ENCODE measurements around the gene GMIP.

Gene GMIP

DNA sequence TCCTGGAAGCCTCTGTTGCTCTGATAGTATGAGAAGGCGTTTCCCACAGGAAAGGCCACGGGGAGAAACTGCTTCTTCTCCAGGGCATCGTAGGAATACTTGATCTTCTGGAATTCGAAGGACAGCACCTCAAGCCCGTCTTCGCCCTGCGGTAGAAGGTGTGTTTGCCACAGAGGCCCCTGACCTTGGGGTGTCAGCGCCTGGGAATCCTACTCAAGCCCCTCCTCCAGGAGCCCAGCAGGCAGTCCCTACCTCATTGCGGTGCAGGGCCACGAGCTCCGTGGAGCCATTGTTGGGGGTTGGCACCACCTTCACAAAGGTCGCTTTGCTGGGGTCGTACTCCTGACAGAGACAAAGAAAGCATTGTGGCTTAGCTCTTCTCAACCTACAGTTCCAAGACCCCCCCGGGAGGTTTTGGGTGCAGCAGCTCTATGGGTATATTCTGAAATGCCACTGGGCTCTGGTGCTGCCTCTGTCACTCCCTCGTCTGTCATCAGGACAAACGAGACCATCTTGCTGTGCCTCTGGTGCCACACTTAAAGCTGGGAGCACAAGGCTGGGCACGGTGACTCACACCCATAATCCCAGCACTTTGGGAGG is 16.3 kb upstream of the GMIP start:
- DNase-seq = no peak

GRCh38 chr19:19657397-19657783 is 13.9 kb upstream of the GMIP start:
- no peak for DNase-seq

- no peak for DNase-seq
Measured at GRCh38 chr19:19656451-19657396, 13.3 kb upstream of the GMIP start.

GRCh38 chr19:19655641-19656343 is 12.3 kb upstream of the GMIP start:
- DNase-seq = no peak

DNA sequence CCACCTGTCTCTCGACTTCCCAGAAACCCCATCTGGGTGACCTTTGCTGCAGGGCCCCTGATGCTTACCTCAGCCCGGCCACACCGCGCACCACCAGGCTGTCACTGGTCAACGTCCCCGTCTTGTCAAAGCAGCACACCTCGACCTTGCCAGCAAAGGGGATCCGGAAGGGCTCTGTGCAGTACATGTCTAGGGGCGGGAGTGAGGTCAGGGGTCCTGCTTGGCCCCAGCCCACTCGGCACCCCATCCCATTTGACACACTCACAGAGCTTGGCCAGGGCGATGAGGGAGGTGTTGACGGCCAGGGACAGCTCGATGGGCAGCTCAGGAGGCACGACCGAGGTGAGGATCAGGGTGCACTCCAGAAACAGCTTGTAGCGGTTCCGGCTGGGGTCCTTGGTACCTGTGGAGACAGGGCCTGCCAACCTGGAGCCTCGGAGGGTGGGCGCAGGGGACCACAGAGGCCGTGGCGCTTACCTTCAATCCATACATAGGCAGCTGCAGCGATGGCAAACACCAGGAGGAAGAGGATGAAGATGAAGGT is 11.7 kb upstream of the GMIP start:
- DNase-seq = no peak

GRCh38 chr19:19654441-19654840 is 11.0 kb upstream of the GMIP start:
- no peak for DNase-seq

DNA sequence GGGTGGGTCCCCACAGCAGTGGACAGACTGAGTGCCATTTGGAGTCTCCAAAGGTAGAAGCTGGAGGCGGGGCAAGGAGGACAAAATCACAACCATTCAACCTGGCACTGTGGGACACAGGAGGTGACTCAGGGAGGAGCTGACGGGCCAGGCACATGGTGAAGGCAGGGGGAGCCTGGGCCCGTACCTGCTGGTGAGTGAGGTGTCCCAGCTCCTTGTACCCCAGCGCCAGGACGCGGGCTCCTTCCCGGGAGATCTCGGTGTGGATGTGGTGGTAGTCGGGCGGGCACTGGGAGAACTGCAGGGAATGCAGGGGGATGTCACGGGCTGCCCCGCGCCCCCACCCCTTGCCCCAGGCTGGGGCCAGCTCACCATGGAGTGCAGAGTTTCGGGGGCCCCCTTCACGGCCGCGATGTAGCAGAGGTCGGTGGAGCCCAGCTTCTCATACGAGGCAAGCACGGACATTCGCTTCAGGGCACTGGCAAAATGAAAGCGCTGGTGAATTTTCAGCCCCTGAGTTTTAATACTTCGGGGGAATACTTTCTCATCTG is 10.2 kb upstream of the GMIP start:
- no peak for DNase-seq

DNA sequence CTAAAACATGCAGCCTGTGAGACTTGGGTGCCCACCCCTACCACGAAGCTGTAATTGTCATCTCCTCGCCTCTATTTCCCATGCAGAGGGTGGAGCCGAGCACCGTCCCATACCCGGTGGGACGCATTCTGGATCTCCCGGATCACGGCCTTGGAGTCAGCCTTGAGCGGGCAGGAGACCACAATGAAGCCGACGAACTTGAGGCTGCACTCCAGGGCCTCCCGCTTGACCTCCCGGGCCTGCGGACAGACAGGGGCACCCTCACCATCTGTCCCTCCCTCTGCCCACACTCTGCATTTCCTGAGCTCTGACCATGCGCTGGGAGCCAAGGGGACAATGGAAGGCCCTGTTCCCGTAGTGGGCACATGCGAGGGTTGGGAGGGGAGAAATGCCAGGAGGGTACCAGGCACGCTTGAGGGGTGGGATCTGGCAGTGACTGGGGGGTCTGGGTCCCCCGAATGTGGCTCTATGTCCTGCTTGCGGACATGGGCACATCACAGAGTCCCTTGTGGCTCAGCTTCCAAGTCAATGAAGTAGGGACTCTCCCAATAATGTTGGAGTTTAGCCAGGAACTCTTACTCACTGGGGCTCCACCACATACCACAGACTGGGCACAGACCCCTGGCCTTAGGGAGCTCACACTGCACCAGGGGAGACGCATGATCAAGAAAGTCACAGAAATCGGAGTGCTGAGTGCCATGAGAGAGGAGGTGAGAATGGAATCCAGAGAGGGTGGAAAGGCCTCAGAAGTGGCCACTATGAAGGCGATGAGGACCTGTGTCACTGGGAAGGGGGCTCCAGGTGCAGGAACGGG is 9.2 kb upstream of the GMIP start:
- DNase-seq = no peak

DNA sequence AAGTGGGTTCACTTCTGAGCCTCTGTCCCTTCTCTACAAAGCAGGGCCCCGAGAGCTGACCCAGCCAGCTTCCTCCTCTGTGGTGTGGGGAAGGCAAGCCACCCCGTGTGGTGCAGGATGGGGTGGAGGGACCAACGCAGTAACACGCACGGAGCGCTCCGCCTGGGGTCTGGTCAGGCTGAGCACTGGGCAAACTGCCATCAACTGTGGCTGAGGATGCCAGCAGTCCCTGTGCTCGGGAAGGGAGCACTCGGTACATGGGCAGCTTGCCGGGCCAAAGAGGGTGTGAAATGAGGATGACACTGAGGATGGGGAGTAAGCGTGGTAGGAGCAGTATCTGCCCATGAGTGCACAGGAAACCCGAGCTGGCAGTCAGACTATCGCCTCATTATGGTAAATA is 7.6 kb upstream of the GMIP start:
- no peak for DNase-seq

- DNase-seq = no peak
Measured at GRCh38 chr19:19650331-19650730, 6.9 kb upstream of the GMIP start.

GRCh38 chr19:19649580-19649995 is 6.1 kb upstream of the GMIP start:
- DNase-seq = no peak

DNA sequence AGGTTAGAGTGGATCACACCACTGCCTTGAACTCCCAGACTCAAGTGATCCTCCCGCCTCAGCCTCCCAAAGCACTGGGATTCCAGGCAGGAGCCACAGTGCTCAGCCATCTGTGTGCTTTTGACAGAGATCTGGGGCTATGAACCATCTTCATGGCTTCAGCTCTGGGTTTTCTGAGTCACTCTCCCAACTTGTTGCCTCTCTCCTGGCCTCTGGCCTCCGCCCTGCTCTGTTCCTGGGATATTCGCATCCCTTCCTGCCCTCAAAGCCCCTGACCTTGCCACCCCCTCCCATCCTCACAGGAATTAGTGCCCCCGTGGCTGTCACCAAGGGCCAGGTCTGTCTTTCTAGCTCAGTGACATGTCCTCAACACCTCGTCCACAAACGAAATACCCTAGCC is 5.7 kb upstream of the GMIP start:
- DNase-seq = no peak

DNA sequence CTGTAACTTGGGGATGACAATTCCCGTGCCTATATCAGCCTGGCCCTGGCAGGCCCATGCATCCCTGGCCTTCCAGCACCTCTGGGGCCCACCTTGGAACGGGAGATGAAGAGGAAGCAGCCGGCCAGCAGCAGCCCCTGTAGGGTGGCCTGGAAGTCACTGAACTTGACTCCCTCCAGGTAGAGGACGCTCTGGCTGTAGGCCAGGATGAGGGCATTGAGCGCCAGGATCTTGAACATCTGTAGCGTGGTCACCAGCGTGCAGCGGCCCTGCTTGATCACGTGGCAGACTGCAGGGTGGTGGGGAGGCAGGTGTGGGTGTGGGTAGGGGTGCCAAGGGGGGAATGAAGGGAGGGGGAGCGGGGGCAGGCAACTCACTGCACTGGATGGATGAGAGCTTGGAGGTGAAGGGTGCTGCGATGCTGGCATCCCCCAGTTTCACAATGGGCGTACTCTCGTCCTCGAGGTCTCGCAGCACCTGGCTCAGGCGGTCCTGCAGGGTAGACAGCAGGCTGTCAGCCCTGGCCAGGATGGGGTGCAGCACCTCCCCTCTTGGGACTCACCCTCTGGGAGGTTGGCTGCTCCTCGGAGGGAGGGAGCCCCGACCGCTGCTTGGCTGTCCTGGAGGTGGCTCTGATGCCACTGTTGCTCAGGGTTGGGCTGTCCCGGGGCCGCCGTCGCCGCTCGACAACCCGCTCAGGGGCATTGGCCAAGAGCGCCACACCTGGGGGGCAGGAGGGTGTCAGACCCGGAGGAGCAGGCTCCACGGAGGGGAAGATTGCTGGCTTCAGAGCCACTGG is 3.8 kb upstream of the GMIP start:
- DNase-seq = no peak

- DNase-seq = no peak
Measured at GRCh38 chr19:19645233-19645870, 1.9 kb upstream of the GMIP start.

GRCh38 chr19:19644054-19644388 is 564 bp upstream of the GMIP start:
- DNase-seq = no peak

DNA sequence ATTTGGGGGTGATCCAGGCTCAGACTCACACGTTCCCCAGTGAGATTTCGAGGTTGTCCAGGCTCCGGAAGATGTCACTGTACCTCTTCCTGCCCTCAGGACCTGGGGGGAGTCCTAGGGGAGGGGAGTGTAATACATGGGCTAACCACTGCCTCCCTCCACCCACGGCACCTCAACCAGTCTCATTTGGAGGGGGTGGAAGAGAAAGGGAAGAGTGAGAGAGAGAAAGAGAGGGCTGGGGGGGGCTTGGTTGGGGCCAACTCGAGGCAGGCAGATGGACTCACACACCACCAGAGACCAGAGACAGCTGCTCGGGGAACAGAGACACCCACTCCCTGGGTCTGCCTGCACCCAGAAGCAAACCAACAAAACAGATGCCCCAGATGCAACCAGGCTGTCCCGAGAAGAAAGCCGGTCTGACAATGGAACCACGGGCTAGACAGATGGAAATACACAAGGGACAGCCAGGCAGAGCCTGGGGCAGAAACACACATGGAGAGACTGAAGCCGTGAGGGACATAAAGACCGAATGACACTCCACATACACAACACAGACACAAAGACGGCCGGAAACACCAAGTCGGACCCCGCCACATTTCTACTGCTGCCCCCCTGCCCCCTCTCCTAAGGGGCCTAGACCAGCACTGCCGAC is 825 bp downstream of the GMIP start:
- DNase-seq = no peak

DNA sequence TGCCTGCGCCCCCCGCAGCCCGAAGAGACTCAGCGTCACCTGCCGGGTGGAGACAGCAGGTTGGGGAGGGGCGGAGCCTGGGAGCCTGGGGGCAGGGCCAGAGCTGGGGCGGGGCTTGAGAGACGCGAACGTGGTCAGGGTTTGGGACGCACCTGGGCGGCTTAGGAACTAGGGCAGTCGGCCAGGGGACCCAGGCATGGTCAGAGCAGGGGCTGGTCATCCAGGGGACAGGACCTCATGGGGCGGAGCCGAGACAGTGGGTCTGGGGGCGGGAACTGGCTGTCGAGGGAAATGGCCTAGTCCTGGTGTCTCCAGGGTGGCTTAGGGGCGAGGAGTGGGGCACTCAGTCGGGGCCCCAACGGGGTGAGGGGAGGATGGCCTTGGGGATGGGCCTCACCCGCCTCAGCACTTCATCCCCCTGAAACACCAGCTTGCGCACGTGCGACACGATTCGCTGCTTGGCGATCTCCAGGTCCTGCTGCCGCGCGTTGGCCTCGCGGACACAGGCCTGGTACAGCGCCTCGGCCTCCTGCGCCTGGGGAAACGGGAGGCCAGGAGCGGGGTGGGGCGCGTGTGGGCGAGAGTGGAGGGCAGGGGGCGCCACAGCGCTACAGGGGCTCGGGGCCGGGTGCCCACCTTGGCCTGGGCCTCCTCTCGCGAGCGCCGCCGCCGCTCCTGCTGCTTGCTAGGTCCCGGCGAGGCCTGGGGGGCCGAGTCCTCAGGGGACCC is 5.8 kb downstream of the GMIP start:
- no peak for DNase-seq

GRCh38 chr19:19637186-19637522 is 6.3 kb downstream of the GMIP start:
- DNase-seq = no peak

DNA sequence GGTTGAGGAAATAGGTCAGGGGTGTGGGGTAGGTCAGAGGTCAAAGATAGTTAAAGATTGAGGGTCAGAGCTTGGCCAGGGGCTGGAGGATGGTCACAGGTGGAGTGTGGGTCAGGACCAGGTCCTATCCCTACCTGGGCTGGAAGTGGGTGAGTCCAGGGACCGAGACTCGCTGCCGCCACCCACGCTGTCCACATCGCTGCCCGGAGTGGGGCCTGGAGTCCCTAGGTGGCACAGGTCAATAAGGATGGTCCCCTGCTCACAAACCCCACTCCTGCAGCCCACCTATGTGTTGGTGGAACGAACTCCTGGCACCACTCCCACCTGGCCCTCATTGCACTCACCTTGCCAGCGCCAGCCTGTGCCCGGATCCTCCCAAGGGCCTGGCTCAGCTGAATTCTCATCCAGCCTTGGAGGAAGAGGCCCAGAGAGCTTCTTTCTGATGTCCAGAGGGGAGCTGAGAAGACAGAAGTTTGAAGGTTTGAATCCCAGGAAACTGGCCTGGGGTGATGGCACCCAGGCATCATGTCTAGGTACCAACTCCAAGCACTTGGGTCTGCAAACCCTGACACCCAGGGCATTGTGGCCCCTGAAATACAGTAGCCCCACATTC is 6.8 kb downstream of the GMIP start:
- DNase-seq = no peak

DNA sequence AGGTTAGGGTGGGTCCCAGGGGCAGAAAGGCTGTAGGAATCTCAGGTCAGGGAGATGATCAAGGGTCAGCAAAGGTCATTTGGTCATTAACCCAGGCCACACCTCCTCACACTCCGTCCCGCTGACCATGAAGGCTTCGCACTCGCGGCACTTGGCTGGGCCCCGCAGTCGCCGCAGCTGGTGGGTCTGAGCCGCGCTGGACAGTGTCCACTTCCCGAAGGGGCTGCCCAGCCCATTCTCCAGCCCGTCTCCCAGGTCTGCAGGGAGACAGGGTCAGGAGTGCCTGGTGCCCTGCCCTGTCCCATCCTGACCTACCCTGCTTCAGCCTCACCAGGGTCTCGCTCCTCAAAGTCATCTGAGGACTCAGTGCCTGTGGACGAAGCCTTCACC is 8.1 kb downstream of the GMIP start:
- DNase-seq = no peak

Data from cortex of kidney (tissue), 1 donor.